HG02678 (cell line): Measurements from ENCODE around the gene FKBP5.
"Not testable (repeated sequence)": the region's sequence is repeated elsewhere in the genome, so short reads cannot be mapped to it uniquely, and the experiment has no call there.

Source experiments
- ATAC-seq: cut with Tn5 transposase; IDR thresholded peaks from one replicate; pipeline ENCODE4 v1.9.1; 2021; ENCODE audit warnings: mild to moderate bottlenecking, moderate library complexity; ENCODE audit not compliant: unreplicated experiment

The FKBP5 gene

DNA sequence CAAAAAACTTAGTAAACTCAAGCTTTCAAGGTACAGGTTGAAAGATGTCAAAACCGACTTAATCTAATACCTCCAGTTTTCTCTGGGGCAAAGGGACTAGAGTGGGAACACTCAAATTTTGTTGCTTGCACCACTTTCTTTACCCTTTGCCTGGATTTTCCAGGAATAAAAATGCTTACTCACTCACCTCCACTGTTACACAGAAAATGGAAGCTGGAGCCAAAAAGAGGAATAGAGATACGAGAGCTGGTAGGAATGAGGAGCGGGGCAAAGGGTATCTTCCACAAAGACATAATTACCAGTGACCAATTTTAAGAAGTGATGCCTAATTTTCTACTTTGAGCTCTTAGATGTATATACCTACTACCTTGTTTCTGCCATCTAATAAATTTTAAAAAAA lies 96.5 kb downstream of the FKBP5 start:
- ATAC-seq = no peak

DNA sequence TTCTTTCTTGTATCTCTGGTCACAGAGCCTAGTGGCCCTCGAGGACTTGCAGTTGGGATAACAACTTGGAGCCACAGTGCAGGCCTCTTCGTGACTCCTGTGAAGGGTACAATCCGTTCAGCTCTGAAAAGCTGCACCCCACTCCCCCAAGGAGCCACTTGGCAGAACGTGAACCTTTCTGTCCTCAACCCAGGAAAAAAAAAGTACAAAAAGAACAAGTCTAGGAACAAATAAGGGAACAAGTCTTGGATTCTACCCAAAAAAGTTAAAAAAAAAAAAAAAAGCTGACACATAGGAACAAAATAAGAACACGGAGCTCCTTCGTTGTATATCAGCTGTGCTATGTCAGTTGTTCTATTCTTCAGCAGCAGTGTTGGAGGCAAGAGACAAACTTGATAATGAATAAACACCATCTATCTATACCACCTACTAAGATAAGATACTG lies 98.1 kb downstream of the FKBP5 start:
- ATAC-seq = no peak

DNA sequence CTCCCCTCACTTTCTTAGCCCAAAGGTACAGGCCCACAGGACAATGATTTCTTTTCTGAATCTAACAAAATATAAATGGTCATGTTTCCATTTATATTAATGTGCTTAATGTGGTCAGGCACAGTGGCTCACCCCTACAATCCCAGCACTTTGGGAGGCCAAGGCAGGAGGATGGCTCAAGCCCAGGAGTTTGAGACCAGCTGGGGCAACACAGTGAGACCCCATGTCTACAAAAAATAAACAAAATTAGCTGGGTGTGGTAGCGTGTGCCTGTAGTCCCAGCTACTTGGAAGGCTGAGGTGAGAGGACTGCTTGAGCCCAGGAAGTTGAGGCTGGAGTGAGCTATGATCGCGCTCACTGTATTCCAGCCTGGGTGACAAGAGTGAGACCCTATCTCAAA lies 98.8 kb downstream of the FKBP5 start:
- no peak for ATAC-seq

DNA sequence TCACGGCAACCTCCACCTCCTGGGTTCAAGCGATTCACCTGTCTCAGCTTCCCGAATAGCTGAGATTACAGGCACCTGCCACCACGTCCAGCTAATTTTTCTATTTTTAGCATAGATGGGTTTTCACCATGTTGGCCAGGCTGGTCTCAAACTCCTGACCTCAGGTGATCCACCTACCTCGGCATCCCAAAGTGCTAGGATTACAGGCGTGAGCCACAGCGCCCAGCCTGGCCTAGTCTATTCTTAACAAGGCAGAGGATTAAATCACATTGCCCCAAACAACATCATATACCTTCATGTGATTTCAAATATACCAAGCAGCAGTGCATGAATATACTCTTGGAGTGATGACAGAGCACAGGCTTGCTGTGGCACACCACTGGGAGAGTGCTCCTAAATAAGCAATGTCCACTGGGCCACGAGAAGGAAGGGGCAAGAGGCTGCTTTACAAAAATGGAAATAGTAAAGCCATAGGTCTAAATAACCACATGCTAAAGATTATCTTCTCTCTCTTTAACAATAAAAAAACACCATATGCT lies 99.4 kb downstream of the FKBP5 start:
- ATAC-seq = no peak

DNA sequence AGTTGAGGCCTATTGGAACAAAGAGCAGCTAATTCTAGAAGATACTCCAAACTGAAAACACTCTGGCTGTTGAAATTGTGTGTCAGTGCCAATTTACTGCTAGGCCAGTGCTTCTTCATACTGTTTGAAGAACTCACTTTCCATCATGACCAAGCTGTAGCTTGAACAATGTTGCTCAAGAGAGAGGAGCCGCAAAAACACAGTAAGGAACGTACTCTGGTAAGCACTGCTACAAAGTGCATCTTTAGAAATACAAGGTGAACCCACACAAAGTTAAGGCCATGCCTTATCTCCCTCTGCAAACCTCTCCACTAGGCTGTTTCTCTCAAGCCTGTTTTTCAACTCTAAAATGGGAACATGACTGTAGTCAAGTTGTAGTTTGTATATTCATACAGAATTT lies 101.5 kb downstream of the FKBP5 start:
- no peak for ATAC-seq

DNA sequence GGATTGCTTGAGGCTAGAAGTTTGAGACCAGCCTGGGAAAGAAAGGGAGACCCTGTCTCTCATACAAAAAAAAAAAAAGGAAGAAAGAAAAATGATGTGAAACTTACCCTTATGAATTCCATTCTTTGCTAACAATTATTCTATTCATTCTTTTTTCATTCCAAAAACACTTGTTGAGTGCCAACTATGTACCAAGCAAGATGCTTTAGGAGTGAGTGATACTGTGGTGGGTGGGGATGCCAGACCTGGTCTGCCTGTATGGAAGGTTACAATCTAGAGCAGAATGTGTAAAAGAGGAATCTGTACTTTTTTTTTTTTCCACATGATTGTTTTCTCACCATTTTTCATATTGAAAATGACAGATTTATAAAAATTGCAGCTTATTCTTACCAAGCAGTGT lies 102.2 kb downstream of the FKBP5 start:
- ATAC-seq = no peak

DNA sequence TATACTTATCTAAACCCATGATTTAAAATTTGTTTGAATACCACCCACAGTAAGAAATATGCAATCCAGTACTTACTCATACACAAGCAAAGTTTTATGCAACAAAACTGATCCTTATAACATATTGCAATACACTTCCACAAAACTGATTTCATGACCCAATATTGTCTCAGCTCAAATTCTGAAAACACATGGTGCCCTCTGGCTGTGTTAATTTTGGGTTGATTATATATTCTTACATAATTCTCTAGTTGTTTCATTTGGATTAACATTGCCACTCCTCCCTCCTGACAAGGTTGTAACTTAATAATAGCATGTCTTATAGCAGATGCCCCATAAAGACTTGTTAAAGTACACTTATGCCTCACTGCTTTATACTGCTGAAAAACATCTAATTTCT lies 103.1 kb downstream of the FKBP5 start:
- ATAC-seq = no peak

DNA sequence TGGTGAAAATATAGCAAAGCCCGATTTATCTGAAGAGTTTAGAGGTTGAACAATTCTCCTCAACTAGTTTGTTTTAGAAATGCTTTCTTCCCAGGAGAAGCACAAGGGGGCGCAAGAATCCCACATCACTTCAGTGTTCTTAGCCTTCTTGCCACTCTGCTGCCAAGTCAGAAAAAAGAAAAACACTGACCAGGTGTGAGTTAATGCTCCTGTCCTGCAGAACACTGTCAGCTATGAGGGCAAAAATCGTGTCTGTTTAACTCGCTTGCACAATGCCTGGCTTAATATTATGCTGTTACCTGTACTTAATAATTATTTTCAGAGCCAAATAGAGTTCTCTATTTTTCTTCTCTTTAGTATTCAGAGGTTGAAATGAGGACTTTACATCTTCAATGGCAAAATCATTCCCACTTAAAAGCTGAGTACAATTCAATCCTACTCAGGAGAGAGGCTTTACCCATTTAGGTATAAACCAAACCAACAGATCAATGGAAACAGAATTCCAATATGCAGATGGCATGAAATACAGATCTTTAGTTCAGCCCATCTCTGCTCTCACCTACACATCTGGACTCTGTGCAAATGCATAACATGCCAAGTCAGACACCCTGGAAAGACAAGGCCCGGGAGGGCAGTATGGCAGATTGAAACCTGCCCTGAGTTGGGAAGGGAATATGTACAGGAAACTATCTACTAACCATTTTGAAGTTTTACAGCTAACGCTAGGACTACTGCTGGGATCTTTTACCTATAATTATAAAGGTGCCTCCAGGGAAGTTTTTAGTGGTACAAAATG lies 104.6 kb downstream of the FKBP5 start:
- peak; percentile 49 for ATAC-seq

DNA sequence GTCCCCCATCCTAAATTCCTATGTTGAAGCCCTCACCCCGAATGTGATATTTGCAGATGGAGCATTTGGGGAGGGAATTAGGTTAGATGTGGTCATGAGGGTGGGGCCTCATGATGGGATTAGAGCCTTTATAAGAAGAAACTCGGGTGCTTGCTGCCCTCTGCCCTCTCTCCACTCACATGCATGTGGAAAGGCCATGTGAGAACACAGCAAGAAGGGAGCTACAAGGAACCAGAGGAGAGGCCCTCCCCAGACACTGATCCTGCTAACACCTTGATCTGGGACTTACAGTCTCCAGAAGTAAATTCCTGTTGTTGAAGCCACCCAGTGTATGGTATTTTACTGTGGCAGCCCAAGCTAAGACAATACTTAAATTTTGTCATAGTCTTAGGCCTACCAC lies 106.4 kb downstream of the FKBP5 start:
- ATAC-seq = no peak

DNA sequence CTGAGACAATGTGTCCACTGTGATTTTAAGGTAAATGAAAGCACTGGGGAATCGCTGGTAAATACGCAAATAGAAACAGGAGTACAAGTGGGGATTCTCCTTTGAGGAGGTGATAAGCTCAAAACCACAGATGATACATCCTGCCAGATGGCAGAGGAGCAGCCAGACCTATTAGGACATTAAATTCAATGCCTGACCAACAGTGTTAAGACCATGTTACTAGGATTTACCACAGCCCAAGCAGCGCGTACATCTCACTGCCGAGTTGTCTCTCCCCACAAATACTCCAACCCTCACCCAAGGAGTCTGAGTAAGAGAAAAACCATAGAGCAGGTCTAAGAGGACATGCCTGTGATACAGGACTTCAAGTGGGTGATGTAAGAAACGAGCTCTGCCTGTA lies 107.1 kb downstream of the FKBP5 start:
- no peak for ATAC-seq

DNA sequence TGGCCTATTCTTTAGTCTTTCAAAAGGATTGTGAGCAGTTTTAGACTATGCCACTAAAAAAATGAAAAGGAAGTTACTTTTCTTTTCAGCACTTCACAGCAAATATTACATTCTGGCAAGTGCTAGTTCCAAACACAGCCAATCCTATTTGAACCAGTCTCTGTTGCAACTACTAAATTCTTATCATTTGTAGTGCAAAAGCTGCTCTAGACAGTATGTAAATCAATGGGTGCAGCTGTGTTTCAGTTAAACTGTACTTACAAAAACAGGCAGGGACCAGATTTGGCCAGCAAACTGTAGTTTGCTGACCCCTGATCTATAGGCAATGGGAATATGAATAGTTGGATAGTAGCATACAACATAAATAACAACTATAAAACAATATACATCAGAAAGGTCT lies 107.9 kb downstream of the FKBP5 start:
- ATAC-seq = no peak

DNA sequence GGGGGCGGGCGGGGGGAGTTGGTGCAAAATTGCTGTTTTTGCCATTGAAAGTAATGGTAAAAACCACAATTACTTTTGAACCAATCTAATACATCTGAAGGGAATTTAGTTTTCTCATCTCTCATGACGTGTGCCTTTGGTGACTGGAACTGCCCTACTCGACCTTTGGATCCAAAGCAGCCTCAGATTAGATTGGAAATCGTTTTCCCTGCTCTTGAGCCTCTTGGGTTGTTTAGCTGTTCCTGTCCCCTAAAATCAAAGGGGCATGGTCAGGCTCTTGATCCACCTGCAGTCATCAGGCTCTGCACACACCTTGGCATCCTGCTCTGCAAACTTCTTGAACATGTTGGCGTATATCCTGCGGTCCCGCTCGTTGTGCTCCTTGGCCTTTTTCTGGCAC lies 112.0 kb downstream of the FKBP5 start:
- ATAC-seq = no peak

DNA sequence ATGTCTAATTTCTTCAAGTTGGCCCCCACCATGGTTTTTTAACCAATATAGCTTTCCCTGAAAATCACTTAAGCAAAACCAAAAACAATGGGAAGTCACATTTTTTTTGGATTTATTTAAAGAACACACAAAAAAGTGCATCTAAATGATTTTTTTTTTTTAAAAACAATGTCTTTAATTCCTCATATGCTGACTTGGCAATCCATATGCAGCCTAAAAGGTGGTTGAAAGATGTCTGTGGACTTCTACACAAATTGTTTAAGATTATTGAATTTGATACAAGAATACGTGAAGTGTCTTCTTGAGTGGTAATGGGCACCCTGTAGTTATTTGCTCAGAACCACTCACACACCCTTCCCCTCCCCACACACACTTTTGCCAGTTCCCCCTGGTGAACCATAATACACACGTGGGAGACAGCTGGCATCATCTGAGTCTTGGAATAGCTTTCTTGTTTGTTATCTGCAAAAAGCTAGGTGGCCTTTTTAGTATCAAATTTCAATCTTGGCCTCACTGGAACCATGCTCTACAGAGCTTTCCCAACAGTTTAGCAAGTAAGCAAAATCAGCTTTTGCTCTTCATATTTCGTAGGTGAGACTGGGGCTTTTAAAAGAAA lies 115.1 kb downstream of the FKBP5 start:
- no peak for ATAC-seq

DNA sequence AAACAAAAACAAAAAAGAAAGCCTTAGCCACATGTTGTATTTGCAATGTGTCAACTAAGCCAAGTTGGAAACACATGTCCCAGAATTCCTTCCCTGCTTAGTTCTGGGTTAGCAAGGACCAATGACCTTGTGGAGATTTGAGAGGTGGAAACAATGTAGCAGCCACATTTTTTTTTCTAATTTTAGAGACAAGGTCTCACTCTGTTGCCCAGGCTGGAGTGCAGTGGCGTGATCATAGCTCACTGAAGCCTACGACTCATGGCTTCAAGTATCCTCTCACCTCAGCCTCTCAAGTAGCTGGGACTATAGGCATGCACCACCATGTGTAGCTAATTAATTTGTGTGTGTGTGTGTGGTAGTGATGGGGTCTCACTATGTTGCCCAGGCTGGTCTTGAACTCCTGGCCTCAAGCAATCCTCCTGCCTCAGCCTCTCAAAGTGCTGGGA lies 117.8 kb downstream of the FKBP5 start:
- ATAC-seq = not testable (repeated sequence)

DNA sequence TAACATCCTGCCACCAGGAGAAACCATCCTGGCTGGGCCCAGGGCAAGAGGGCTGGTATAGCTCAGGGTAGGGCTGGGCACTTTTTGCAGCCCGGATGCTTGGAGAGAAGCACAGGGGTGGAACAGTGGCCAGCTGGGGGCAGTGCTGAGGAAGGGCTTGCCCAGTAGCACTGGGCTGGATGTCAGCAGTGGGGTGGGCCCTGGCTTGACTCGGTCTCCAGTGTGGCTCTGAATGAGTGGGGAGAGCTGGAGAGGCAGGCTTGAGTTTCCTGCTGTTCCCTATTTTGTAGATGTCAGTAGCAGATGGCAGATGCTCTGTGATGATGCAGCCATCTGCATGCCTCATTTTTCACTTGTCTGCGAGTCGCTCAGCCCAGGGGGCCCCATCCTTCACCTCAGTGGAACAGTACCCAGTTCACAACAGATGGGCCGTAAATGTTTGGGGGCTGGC lies 119.7 kb downstream of the FKBP5 start:
- no peak for ATAC-seq

DNA sequence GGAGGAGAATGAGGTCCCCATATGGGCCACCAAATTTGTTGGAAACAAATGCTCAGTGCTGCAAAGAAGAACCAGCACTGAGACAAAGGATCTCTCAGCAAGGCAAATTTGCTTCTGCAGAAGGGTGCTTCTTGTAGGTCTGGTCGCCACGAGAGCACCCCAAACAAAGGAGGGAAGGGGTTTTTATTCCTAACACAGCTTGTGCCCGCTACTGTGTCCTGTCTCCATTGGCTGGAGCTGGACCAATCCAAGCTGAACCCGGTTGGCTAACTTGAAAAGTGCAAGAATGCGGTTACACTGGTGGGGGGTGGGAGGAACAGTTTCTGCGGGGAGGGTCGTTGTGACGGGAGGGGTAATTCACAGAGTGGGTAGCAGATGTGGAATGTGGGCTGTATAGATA lies 121.9 kb downstream of the FKBP5 start:
- no peak for ATAC-seq

DNA sequence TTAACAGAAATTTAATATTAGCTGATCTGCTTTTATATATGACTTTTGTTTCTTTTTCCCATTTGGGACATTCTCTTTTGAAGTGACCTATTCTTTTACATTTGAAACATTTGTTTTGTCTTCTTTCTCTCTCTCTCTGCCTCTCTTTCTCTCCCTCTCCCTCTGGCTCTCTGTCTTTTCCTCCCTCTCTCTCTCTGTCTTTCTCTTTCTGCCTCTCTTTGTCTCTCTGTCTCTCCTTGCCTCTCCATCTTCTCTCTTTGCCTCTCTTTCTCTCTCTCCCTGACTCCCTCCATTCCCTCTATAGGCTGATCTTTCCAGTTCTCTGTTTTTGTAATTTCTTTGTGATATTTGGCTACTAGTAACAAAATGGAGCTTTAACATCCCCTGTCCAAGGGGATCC lies 124.0 kb downstream of the FKBP5 start:
- ATAC-seq = no peak

DNA sequence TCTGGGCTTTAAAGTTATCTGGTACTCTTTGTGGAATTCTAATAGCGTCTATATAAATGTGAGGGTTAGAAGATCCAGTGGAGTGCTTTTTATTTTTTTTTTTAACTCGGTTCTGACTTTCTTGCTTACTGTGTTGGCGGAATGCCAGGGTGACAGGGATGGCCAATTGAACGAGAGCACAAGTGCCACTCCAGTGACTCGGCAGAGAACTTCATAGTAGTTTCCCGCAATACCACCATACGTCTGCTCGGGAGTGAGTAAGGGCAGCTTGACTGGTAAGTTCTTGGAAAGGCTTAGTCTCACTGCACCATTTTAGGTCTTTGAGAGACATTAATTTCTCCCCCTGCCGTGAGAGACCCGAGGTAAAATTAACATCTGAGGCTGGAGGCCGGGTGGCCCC lies 126.7 kb downstream of the FKBP5 start:
- ATAC-seq = no peak

DNA sequence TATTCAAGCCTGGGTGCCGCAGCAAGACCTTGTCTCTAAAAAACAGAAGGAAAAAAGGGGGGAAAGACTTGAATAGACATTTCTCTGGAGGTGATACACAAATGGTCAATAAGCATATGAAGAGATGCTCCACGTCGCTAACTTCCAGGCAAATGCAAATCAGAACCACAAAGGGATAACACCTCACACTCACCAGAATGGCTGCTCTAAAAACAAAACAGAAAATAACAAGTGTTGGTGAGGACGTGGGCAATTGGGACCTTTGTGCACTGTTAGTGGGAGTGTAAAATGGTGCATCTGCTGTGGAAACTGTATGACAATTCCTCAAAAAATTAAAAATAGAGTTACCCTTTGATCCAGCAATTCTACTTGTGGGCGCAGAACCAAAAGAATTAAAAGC lies 127.6 kb downstream of the FKBP5 start:
- ATAC-seq = no peak

DNA sequence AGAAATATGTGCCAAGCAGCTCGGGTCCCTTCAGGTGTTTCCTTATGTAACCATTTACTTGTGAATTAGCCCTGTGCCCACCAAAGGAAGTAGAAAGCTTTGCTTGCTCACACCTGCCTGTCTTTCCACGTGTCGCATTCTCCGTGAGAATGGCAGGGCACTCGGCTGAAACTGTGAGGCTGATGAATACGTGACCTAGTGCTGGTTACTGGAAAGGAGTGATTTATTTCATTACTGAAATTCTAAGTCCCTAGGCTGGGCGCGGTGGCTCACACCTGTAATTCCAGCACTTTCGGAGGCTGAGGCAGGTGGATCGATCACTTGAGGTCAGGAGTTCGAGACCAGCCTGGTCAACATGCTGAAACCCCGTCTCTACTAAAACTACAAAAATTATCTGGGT lies 130.1 kb downstream of the FKBP5 start:
- no peak for ATAC-seq

DNA sequence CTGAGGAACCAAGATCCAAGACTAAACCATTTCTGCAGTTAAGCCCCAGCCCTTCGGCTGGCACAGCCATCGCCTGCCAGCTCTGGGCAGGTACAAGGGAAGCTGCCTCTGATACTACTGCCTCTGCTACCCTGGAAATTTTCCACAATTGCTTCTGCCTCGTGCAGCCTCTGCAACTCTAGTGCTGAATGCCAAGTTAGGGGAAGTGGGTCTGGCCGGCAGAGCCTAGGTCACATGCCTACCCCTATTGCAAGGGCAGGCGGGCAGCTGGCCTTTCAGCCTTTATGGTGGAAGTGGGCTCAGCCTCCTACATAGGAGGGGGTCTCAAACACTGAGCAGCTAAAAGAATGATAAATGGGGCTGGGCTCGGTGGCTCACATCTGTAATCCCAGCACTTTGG lies 131.5 kb downstream of the FKBP5 start:
- no peak for ATAC-seq

DNA sequence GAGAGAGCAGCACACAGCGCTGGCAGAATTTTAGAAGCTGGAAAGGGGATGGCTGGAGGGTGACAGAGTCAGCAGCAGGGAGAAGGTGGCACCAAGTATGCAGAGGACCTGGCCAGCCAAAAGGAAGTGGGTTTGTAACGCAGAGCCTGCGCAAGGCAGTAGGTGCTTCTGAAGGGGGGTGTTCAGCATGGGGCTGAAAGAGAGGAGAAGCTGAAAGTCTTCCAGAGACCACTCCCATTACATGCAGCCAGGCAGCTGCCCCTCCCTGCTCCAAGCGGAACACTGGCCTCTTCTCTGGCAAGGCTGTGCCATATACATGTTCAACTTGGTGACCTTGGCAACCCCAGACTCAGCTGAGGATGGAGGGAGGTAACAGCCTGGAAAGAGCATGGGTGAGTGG lies 133.9 kb downstream of the FKBP5 start:
- no peak for ATAC-seq
